SU-DHL-6 (cell line): ENCODE measurements around the gene GCHFR.

Experiments used
- H2AFZ ChIP-seq: fragments of 200-600 bp; sonication (generic); 2 replicates; pipeline ENCODE4 v1.6.1; 2014; ENCODE audit warnings: low read depth, mild to moderate bottlenecking, moderate library complexity, mixed read lengths, antibody characterized with exemption, low read length; ENCODE audit not compliant: severe bottlenecking
- H3F3A ChIP-seq: fragments of 200-600 bp; shearing (Covaris generic); 2 replicates; pipeline ENCODE4 v1.6.0; 2016; ENCODE audit warnings: antibody characterized with exemption, mild to moderate bottlenecking; ENCODE audit not compliant: insufficient read depth
- H3K27ac ChIP-seq: fragments of 200-600 bp; sonication (generic); 2 replicates; pipeline ENCODE4 v1.5.1; 2016; ENCODE audit warnings: low read depth, mild to moderate bottlenecking, low read length, moderate library complexity, mixed read lengths
- H3K27me3 ChIP-seq: fragments of 200-600 bp; sonication (generic), shearing (Covaris generic); 2 replicates; pipeline ENCODE4 v1.6.0; 2014; ENCODE audit warnings: mild to moderate bottlenecking, low read length
- H3K36me3 ChIP-seq: fragments of 200-600 bp; sonication (generic); 2 replicates; pipeline ENCODE4 v1.6.1; 2014; ENCODE audit warnings: mild to moderate bottlenecking, low read length, mixed read lengths
- H3K4me2 ChIP-seq: fragments of 300-600, 200-600 bp; shearing (Covaris generic), sonication (generic); 2 replicates; pipeline ENCODE4 v1.6.0; 2014; ENCODE audit warnings: low read length, low read depth, mild to moderate bottlenecking; ENCODE audit not compliant: poor library complexity, severe bottlenecking
- H3K4me3 ChIP-seq: fragments of 200-600 bp; sonication (generic); 2 replicates; pipeline ENCODE4 v1.5.1; 2014; ENCODE audit warnings: antibody characterized with exemption, low read length, mild to moderate bottlenecking, mixed read lengths; ENCODE audit not compliant: insufficient read depth, poor library complexity, severe bottlenecking
- H3K79me2 ChIP-seq: fragments of 200-600 bp; sonication (generic); 2 replicates; pipeline ENCODE4 v1.6.1; 2014; ENCODE audit warnings: mild to moderate bottlenecking, low read length, moderate library complexity; ENCODE audit not compliant: insufficient read depth
- H3K9ac ChIP-seq: fragments of 200-600 bp; sonication (generic); 2 replicates; pipeline ENCODE4 v1.7.0; 2014; ENCODE audit warnings: mild to moderate bottlenecking, low read length
- H3K9me2 ChIP-seq: fragments of 200-600 bp; sonication (generic); replicated peaks from 2 replicates; pipeline ENCODE4 v1.6.1; 2014; ENCODE audit warnings: low read length; ENCODE audit not compliant: insufficient read depth
- H3K9me3 ChIP-seq: fragments of 200-600 bp; sonication (generic); 2 replicates; pipeline ENCODE4 v1.6.1; 2014; ENCODE audit warnings: low read length, mixed read lengths; ENCODE audit not compliant: insufficient read depth
- H4K20me1 ChIP-seq: fragments of 200-600 bp; sonication (generic); 2 replicates; pipeline ENCODE4 v1.6.1; 2014; ENCODE audit warnings: low read depth, mild to moderate bottlenecking, antibody characterized with exemption, low read length, moderate library complexity, mixed read lengths
- EZH2phosphoT487 ChIP-seq: fragments of 200-600 bp; sonication (generic), shearing (Covaris generic); conservative IDR thresholded peaks from 2 replicates; pipeline ENCODE4 v1.6.1; 2018; ENCODE audit warnings: mild to moderate bottlenecking, antibody characterized with exemption, low read length, moderate library complexity, mixed read lengths
- TF ChIP-seq, protein P1 (sequence below): fragments of 200-600 bp; sonication (generic); IDR thresholded peaks from one replicate; pipeline ENCODE4 v1.5.1; 2017; ENCODE audit warnings: antibody characterized with exemption, mild to moderate bottlenecking, low read length, moderate library complexity; ENCODE audit not compliant: insufficient read depth, poor library complexity, severe bottlenecking

The GCHFR gene

DNA sequence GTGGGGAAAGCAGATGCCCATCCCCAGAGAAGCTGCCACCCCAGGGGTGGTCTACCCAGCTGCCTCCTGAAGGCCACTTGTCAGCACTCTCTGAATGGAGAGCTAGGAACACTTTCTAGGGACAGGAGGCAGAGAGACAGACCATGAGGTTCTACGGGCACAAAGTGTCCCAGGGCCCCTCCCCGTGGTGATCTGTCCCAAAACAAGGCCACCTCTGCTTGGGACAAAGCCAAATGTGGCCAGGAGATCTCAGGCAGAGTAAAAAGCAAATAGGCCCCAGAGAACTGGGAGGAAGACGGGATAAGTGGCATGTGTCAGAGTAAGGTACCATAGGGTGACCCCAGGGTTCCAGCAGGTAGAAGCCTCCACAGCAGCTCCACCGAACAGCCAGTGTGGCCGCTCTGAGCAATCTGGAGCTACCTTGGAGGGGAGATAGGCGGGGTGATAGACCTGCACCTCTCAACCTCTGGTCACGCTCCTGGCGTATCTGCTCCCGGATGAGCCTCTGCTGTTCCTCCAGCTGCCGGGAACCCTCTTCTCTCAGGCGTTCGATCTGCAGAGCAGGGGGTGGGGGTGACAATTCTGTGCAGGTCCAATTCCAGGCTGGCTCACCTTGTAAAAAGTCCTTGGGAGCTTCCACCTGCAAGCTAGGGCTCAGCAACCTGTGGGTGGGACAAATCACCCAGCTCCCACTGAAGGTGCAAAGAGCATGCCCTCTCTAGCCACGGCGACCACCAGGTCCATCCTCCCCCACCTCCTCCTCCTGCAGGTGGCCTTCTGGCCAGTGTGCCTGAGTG, 12.1 kb downstream of the GCHFR start:
- Histone ChIP-seq H3K4me2 (no peak overlapping the region), H3K27ac (no peak overlapping the region), H3K79me2 (peaks cover 3% of the 10 kb centered on the region; the same call in 1 of the 2 replicates), H3K4me3 (no peak overlapping the region), H3K9me3 (no peaks in the 10 kb centered on the region), H3F3A (no peaks in the 10 kb centered on the region), H3K9me2 (no peaks in the 10 kb centered on the region), H3K27me3 (no peaks in the 10 kb centered on the region), H3K36me3 (no peaks in the 10 kb centered on the region), H2AFZ (no peak overlapping the region), H3K9ac (no peak overlapping the region), H4K20me1 (no peaks in the 10 kb centered on the region)
- TF ChIP-seq, protein P1, sequence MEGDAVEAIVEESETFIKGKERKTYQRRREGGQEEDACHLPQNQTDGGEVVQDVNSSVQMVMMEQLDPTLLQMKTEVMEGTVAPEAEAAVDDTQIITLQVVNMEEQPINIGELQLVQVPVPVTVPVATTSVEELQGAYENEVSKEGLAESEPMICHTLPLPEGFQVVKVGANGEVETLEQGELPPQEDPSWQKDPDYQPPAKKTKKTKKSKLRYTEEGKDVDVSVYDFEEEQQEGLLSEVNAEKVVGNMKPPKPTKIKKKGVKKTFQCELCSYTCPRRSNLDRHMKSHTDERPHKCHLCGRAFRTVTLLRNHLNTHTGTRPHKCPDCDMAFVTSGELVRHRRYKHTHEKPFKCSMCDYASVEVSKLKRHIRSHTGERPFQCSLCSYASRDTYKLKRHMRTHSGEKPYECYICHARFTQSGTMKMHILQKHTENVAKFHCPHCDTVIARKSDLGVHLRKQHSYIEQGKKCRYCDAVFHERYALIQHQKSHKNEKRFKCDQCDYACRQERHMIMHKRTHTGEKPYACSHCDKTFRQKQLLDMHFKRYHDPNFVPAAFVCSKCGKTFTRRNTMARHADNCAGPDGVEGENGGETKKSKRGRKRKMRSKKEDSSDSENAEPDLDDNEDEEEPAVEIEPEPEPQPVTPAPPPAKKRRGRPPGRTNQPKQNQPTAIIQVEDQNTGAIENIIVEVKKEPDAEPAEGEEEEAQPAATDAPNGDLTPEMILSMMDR: no peak
- no peak for TF ChIP-seq EZH2phosphoT487

DNA sequence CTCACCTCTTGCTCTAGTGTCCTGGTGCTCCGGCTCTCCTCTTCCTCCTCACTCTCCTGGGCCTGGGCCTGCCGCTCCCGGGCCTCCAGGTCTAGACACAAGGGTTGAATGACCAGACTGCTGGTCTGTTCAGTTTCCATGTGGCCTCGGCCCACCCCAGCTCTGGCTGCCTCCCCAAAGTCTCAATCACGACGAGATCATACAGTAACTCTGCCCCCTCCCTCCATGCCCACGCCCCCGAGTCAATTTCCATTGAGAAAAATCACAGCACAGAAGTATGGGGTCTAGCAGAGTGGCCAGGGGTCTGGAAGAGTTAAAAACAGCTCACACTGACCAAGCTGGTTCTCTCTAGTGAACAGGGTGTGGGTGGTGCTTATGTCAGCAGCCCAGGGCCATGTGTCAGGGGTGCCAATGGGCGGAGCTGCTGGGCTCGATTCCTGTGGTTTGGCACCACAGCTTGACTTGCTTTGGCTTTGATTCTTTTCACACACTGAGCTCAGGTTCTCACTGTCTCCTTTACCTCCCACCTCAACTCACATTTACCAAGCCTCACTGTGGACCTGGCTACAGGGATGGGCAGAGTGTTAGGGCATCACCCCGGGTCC, 12.8 kb downstream of the GCHFR start:
- Histone ChIP-seq H3K27ac (no peak overlapping the region), H2AFZ (no peak overlapping the region), H3K9ac (no peak overlapping the region)

DNA sequence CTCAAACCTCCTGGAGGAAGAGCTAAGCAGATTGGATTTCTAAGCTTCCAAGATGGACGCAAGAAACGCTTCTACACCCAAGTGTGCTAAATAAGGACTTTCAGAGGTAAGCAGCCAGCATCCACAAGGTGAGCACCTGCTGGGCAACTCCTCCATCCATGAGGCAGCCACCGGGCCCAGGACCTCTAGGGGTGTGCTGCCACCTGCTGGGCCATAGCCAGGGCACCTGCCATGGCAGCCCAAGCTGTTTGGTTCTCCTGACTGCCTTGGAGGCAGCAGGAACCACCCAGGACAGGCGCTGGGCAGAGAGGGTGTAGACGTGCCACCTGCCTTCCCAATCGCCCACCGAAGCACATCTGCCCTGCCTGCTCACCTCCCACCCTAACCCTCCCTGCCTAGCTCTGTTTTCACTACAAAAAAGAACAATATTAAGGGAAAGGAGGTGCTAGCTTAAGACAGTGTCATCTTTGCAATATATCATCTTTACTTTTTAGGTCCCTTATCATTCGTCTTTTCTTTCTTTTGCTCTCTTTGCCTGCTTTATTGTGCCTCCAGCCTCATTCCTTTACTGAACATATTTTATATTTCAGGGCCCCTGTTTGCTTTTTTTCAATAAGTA, 18.9 kb downstream of the GCHFR start:
- H3K79me2 ChIP-seq: peaks cover 17% of the 10 kb centered on the region; the same call in 1 of the 2 replicates

More for the DNA sequence above, 12.8 kb downstream of the GCHFR start:
- Histone ChIP-seq H3K27me3 (no peaks in the 10 kb centered on the region), H3K4me2 (no peak overlapping the region), H3K9me3 (no peaks in the 10 kb centered on the region), H3F3A (no peaks in the 10 kb centered on the region), H3K9me2 (no peaks in the 10 kb centered on the region), H4K20me1 (no peaks in the 10 kb centered on the region), H3K36me3 (no peaks in the 10 kb centered on the region), H3K79me2 (peaks cover 4% of the 10 kb centered on the region; the same call in 1 of the 2 replicates), H3K4me3 (no peak overlapping the region)
- no peak for TF ChIP-seq EZH2phosphoT487
- TF ChIP-seq, protein P1: no peak

More for the DNA sequence above, 18.9 kb downstream of the GCHFR start:
- H2AFZ ChIP-seq: no peak overlapping the region
- H3F3A ChIP-seq: peaks cover 3% of the 10 kb centered on the region; the same call in 1 of the 2 replicates
- no peaks in the 10 kb centered on the region for H4K20me1 ChIP-seq
- TF ChIP-seq EZH2phosphoT487: no peak
- TF ChIP-seq, protein P1: peak; percentile 78
- peak overlapping the region; percentile 4; the same call in 1 of the 2 replicates for H3K27ac ChIP-seq
- no peaks in the 10 kb centered on the region for H3K9me2 ChIP-seq
- no peak overlapping the region for H3K4me2 ChIP-seq
- no peaks in the 10 kb centered on the region for H3K27me3 ChIP-seq
- H3K9ac ChIP-seq: no peak overlapping the region
- H3K9me3 ChIP-seq: no peaks in the 10 kb centered on the region
- no peak overlapping the region for H3K4me3 ChIP-seq
- no peaks in the 10 kb centered on the region for H3K36me3 ChIP-seq
